Activated naive CD8-positive, alpha-beta T cell treated with anti-CD3 and anti-CD28 coated beads for 36 hours (primary cell): ENCODE data around the gene SYNPO2. TPM values are rescaled to one million over a fixed set of nuclear protein-coding genes. Genes with fewer than 3 reads are reported as not detected.
"Not testable (repeated sequence)": the region's sequence is repeated elsewhere in the genome, so short reads cannot be mapped to it uniquely, and the experiment has no call there.

Experiments used
- DNase-seq: peaks from one replicate; pipeline ENCODE4 v3.0.0; 2021
- H3K27ac Mint-ChIP-seq: one replicate; pipeline ENCODE4 v1.8.0; 2022; ENCODE audit warnings: mild to moderate bottlenecking, moderate library complexity, mixed read lengths
- H3K27me3 Mint-ChIP-seq: one replicate; pipeline ENCODE4 v1.8.0; 2022; ENCODE audit warnings: mild to moderate bottlenecking, mixed read lengths
- H3K36me3 Mint-ChIP-seq: one replicate; pipeline ENCODE4 v1.8.0; 2021; ENCODE audit warnings: mild to moderate bottlenecking, mixed read lengths
- H3K4me1 Mint-ChIP-seq: one replicate; pipeline ENCODE4 v1.8.0; 2021; ENCODE audit warnings: mixed read lengths
- H3K4me3 Mint-ChIP-seq: one replicate; pipeline ENCODE4 v1.8.0; 2022; ENCODE audit warnings: mild to moderate bottlenecking, moderate library complexity, mixed read lengths
- H3K9me3 Mint-ChIP-seq: one replicate; pipeline ENCODE4 v1.8.0; 2022; ENCODE audit warnings: mixed read lengths
- total RNA-seq, 2 experiments: library from RNA; stranded (reverse); gene quantifications; one replicate each; pipeline ENCODE4 v1.2.3, GENCODE V29; 2021

The SYNPO2 gene
- total RNA-seq, 2 experiments from 2014 or later, result 0.26 to 0.33 TPM

- Mint-ChIP-seq H3K4me1 (peaks cover 8% of the 10 kb centered on the region), H3K36me3 (no peaks in the 10 kb centered on the region), H3K9me3 (no peaks in the 10 kb centered on the region), H3K27ac (no peak overlapping the region), H3K4me3 (no peak overlapping the region), H3K27me3 (no peaks in the 10 kb centered on the region)
- DNase-seq, result peak; percentile 7
Observed at GRCh38 chr4:118968005-118968404, 79.4 kb downstream of the SYNPO2 start.

DNA sequence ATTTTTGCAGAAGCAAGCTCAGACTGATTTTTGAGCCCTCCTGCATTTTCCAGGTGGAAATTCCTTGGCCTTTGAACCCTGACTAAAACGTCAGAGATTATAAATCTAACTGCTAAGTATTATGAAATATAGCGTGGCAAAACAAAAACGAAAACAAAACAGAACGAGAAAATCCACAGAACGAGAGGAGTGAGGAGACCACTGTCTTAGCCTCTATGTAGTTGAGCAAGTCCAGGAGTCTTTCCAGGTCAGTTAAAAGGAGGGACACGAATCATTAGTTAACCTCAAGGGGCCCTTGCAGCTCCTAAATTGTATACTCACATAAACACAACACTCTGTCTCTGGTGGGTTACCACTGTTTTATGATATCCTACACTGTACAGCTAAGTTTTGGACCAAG is 80.2 kb downstream of the SYNPO2 start:
- Mint-ChIP-seq H3K27ac (no peak overlapping the region), H3K9me3 (no peaks in the 10 kb centered on the region), H3K4me1 (peaks cover 8% of the 10 kb centered on the region), H3K27me3 (no peaks in the 10 kb centered on the region), H3K4me3 (no peak overlapping the region), H3K36me3 (no peaks in the 10 kb centered on the region)
- DNase-seq, result no peak

DNA sequence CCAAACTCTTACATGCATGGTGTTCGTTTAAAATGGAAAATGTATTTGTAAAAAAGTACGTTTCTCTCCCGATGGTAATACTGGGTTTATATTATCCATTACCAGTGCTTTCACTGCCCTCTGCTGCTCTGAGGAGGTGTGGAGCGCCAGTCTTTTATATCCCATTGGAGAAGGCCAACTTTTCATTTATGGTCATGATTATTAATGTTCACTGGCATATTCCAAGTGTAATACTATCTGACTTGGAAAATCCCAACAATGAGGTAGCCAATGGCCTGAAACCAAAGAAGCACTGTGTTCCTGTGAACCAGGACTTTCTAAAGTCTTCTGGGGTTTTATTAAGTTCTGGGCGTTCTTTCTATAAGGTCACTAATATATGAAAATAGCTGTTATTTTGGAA is 80.7 kb downstream of the SYNPO2 start:
- no peak overlapping the region for H3K27ac Mint-ChIP-seq
- DNase-seq, result no peak

DNA sequence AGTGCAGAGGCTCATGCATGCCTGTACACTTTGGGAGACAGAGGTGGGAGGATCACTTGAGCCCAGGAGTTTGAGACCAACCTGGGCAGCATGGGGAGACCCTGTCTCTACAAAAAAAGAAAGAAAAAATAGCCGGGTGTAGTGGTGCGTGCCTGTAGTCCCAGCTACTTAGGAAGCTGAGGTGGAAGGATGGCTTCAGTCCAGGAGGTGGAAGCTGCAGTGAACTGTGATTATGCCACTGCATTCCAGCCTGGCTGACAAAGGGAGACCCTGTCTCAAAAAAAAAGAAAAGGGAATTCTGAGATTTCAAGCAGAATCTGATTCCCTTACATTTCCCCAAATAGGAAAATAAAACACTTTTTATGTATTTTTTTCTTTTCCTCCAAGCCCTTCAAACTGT is 83.5 kb downstream of the SYNPO2 start:
- Mint-ChIP-seq H3K27ac (no peak overlapping the region), H3K9me3 (no peaks in the 10 kb centered on the region), H3K4me1 (peaks cover 8% of the 10 kb centered on the region), H3K4me3 (no peak overlapping the region), H3K36me3 (no peaks in the 10 kb centered on the region), H3K27me3 (no peaks in the 10 kb centered on the region)
- DNase-seq, result no peak

More for the DNA sequence above, 80.7 kb downstream of the SYNPO2 start:
- H3K4me3 Mint-ChIP-seq, result no peak overlapping the region
- H3K4me1 Mint-ChIP-seq, result peaks cover 8% of the 10 kb centered on the region
- no peaks in the 10 kb centered on the region for H3K9me3 Mint-ChIP-seq
- H3K36me3 Mint-ChIP-seq, result no peaks in the 10 kb centered on the region
- H3K27me3 Mint-ChIP-seq, result no peaks in the 10 kb centered on the region

GRCh38 chr4:118973295-118973694 is 84.6 kb downstream of the SYNPO2 start:
- Mint-ChIP-seq H3K27ac (no peak overlapping the region), H3K27me3 (no peaks in the 10 kb centered on the region), H3K4me1 (peaks cover 3% of the 10 kb centered on the region), H3K4me3 (no peak overlapping the region), H3K9me3 (no peaks in the 10 kb centered on the region), H3K36me3 (no peaks in the 10 kb centered on the region)
- no peak for DNase-seq

DNA sequence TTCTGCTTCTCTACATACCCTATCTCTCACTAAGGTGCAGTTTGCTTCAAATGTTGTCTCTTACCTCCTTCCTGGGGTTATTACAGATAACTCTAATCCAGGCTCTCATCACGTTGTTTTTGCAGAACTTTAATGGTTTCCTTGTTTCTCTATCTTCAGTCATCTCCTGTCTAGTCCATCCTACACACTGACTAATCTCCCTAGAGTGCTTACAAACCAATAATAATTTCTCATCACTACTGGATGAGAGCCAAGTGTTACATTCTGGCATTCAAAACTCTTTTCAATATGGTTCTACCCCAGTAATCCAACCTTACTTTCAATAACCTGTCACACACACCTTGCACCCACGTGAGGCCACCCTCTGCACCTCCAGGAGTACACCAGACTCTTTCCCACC is 86.1 kb downstream of the SYNPO2 start:
- no peaks in the 10 kb centered on the region for H3K36me3 Mint-ChIP-seq
- no peak overlapping the region for H3K27ac Mint-ChIP-seq
- DNase-seq, result no peak

DNA sequence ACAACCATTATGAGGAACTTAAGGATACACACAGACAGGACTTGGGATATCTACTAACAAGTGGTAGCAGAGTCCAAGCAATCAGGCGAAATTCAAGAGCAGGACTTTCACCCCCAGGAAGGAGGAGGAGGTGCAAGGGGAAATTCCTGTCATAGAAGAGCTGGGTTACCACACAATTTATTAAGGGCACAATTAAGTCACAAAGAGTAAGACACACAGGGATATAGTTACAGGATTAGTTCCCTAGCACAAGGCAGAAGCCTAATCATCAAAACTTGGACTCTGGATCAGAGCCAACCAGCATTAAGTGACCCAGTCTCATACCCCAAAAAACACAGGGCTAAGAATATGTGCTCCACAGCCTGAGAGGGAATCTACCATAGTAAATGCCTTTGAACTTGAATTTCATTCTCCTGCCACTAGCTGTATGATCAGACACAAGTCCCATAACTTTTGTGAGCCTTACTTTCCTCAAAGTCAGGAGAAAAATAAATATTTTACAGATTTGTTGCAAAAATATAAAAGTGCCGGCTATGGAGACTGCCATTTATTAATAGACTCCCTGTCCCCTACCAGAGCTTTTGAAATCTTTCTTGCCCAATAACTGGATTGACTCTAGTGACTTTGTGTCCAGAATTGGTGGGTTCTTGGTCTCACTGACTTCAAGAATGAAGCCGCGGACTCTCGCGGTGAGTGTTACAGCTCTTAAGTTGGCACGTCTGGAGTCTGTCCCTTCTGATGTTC is 87.0 kb downstream of the SYNPO2 start:
- DNase-seq, result no peak
- Mint-ChIP-seq H3K27me3 (no peaks in the 10 kb centered on the region), H3K4me3 (no peak overlapping the region), H3K36me3 (no peaks in the 10 kb centered on the region), H3K9me3 (no peaks in the 10 kb centered on the region), H3K27ac (no peak overlapping the region), H3K4me1 (no peaks in the 10 kb centered on the region)

More for the DNA sequence above, 86.1 kb downstream of the SYNPO2 start:
- no peaks in the 10 kb centered on the region for H3K4me1 Mint-ChIP-seq
- H3K9me3 Mint-ChIP-seq, result no peaks in the 10 kb centered on the region
- H3K27me3 Mint-ChIP-seq, result no peaks in the 10 kb centered on the region
- no peak overlapping the region for H3K4me3 Mint-ChIP-seq

DNA sequence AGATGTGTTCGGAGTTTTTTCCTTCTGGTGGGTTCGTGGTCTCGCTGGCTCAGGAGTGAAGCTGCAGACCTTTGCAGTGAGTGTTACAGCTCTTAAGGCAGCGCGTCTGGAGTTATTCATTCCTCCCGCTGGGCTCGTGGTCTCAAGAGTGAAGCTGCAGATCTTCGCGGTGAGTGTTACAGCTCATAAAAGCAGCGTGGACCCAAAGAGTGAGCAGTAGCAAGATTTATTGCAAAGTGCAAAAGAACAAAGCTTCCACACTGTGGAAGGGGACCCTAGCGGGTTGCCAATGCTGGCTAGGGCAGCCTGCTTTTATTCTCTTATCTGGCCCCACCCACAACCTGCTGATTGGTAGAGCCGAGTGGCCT is 87.5 kb downstream of the SYNPO2 start:
- not testable (repeated sequence) for H3K27me3 Mint-ChIP-seq, H3K9me3 Mint-ChIP-seq, H3K4me1 Mint-ChIP-seq, H3K36me3 Mint-ChIP-seq, DNase-seq, H3K4me3 Mint-ChIP-seq, H3K27ac Mint-ChIP-seq

DNA sequence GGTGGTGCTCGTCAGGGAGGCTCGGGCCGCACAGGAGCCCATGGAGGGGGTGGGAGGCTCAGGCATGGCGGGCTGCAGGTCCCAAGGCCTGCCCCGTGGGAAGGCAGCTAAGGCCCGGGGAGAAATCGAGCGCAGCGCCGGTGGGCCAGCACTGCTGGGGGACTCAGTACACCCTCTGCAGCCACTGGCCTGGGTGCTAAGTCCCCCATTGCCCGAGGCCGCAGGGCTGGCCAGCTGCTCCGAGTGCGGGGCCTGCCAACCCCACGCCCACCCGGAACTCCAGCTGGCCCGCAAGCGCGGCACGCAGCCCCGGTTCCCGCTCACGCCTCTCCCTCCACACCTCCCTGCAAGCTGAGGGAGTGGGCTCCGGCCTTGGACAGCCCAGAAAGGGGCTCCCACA is 88.4 kb downstream of the SYNPO2 start:
- H3K27me3 Mint-ChIP-seq, result not testable (repeated sequence)

DNA sequence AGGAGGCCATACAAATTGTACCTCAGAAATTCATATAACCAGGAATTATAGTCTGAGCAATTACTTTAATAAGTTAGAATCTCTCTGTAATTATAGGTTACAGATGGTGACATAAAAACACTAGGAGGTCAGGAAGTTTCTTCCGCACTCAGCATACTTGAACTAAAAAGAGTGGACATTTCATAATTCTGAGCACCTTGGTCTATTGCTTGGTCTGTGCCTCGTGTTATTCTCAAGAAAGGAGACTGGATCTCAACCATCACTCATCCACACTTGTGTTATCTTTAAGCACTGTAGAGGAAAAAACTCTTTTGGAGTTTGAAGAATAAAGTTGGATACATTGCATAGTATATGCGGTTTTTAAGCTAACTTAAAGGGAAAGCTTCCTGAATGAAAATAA is 91.1 kb downstream of the SYNPO2 start:
- Mint-ChIP-seq H3K27ac (no peak overlapping the region), H3K9me3 (no peaks in the 10 kb centered on the region), H3K4me3 (no peak overlapping the region), H3K4me1 (no peaks in the 10 kb centered on the region), H3K27me3 (peaks cover 3% of the 10 kb centered on the region), H3K36me3 (no peaks in the 10 kb centered on the region)
- DNase-seq, result no peak

More for the DNA sequence above, 88.4 kb downstream of the SYNPO2 start:
- H3K4me1 Mint-ChIP-seq, H3K27ac Mint-ChIP-seq, H3K36me3 Mint-ChIP-seq, H3K9me3 Mint-ChIP-seq, DNase-seq, H3K4me3 Mint-ChIP-seq: not testable (repeated sequence)

- Mint-ChIP-seq H3K4me1 (no peaks in the 10 kb centered on the region), H3K4me3 (no peak overlapping the region), H3K36me3 (no peaks in the 10 kb centered on the region), H3K9me3 (no peaks in the 10 kb centered on the region), H3K27me3 (peaks cover 3% of the 10 kb centered on the region), H3K27ac (no peak overlapping the region)
- DNase-seq, result no peak
Observed at GRCh38 chr4:118981171-118981838, 92.7 kb downstream of the SYNPO2 start.

DNA sequence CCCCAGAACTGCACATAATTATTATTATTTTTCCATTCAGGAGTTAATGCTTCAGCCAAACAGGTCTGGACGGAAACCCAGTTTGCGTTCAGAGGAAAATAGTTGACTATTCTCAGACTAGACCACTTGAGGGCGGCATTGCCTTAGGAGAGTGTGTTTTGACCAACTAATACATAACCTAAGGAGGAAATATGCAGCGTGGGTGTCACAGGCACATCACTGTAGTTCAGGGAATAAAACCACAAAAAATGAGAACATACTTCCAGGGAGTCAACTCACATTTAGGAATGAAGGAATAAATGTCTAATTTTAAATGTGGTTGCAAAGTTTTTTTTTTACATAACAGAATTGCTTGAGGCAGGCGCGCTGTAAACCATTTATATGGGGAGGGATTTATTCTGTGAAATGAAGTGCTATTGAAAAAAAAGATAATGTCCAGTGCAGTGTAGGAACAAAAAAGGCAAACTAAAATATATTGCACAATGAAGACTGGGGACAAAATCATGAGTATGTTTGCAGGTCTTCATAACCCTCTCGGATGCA is 93.3 kb downstream of the SYNPO2 start:
- Mint-ChIP-seq H3K27me3 (peaks cover 3% of the 10 kb centered on the region), H3K27ac (no peak overlapping the region), H3K9me3 (no peaks in the 10 kb centered on the region), H3K36me3 (no peaks in the 10 kb centered on the region), H3K4me1 (no peaks in the 10 kb centered on the region), H3K4me3 (no peak overlapping the region)
- peak; percentile 39 for DNase-seq

- Mint-ChIP-seq H3K9me3 (no peaks in the 10 kb centered on the region), H3K27me3 (peaks cover 3% of the 10 kb centered on the region), H3K4me3 (no peak overlapping the region), H3K27ac (no peak overlapping the region), H3K4me1 (no peaks in the 10 kb centered on the region), H3K36me3 (no peaks in the 10 kb centered on the region)
- DNase-seq, result no peak
Observed at GRCh38 chr4:118983293-118983692, 94.6 kb downstream of the SYNPO2 start.

- no peak for DNase-seq
- no peak overlapping the region for H3K27ac Mint-ChIP-seq
- no peaks in the 10 kb centered on the region for H3K36me3 Mint-ChIP-seq
- H3K4me3 Mint-ChIP-seq, result no peak overlapping the region
- peaks cover 3% of the 10 kb centered on the region for H3K27me3 Mint-ChIP-seq
- no peaks in the 10 kb centered on the region for H3K9me3 Mint-ChIP-seq
- no peaks in the 10 kb centered on the region for H3K4me1 Mint-ChIP-seq
Observed at GRCh38 chr4:118983831-118984230, 95.2 kb downstream of the SYNPO2 start.

GRCh38 chr4:118985170-118986000 is 96.7 kb downstream of the SYNPO2 start:
- Mint-ChIP-seq H3K4me3 (no peak overlapping the region), H3K27me3 (peaks cover 3% of the 10 kb centered on the region), H3K36me3 (no peaks in the 10 kb centered on the region), H3K4me1 (no peaks in the 10 kb centered on the region), H3K9me3 (no peaks in the 10 kb centered on the region), H3K27ac (no peak overlapping the region)
- no peak for DNase-seq
